ENCODE measurements around the gene GSK3B.

- TF ChIP-seq SIN3A (IDR thresholded peaks at IDR 0.05; ENCODE audit: low read depth): no peak
- TF ChIP-seq EZH2 (IDR thresholded peaks at IDR 0.05): no peak
Measured at GRCh38 chr3:120070263-120070981, 23.8 kb downstream of the GSK3B start.

Data from HCT116 (cell line).